ENCODE data around the gene TGM2.

The TGM2 gene

DNA sequence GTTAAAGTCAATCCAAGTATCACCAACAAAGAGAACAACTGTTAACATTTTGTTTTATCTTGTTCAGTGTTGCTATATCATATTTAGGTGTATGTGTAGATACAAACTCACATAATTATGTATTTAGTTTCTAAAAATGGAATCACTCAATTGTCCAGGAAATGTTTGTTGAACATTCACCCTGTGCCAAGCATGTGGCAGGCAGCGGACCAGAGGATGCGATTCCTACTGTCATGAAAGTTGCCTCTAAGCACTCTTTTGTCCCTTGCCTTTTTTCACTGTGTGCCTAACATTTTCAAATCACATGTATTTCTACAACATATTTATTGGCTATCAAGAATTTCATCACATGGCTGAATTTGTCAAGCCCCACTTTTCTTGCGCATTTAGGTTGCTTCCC lies 16.9 kb upstream of the TGM2 start:
- ChIA-PET POLR2A (no interaction called here), CTCF (interaction anchor here (1.4 kb wide), 1 partner anchor 40 kb away, joined by 3 read pairs; no protein-coding TSS in a partner anchor)
- DNase-seq (ENCODE audit: low read depth, low spot score), result no peak
- TF ChIP-seq, protein P1, sequence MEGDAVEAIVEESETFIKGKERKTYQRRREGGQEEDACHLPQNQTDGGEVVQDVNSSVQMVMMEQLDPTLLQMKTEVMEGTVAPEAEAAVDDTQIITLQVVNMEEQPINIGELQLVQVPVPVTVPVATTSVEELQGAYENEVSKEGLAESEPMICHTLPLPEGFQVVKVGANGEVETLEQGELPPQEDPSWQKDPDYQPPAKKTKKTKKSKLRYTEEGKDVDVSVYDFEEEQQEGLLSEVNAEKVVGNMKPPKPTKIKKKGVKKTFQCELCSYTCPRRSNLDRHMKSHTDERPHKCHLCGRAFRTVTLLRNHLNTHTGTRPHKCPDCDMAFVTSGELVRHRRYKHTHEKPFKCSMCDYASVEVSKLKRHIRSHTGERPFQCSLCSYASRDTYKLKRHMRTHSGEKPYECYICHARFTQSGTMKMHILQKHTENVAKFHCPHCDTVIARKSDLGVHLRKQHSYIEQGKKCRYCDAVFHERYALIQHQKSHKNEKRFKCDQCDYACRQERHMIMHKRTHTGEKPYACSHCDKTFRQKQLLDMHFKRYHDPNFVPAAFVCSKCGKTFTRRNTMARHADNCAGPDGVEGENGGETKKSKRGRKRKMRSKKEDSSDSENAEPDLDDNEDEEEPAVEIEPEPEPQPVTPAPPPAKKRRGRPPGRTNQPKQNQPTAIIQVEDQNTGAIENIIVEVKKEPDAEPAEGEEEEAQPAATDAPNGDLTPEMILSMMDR (IDR thresholded peaks at IDR 0.05; ENCODE audit: insufficient read depth, low read length, missing control alignments), result no peak
- no peak overlapping the region for H3K4me3 ChIP-seq (ENCODE audit: low read depth, low read length)

DNA sequence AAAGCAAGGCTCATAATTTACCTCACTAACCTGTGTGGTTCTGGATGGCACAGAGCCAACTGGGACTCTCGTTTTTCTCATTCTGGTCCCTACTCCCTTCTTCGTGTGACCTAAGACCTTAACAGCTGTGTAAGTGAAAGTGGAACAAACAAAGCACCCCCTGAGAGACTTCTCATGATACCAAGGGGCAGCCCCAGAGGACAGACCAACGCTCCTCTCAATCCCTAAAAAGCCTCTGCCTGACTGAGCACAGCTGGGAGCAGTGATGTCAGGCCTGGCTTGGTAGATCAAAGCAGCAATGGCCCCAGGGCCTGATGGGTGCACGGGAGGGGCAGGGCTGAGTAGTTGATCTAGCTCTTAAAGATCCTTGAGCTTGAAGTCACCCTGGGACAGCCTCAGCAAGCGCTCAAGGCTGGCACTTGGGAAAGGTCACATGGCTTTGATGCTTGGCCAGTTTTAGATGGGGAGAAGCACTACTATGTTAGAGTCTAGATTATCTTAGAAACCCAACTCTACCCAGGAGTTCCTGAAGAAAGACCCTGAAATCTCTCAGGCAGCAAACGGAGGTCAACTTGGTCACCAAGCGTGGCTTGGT lies 16.2 kb upstream of the TGM2 start:
- TF ChIP-seq, protein P1 (IDR thresholded peaks at IDR 0.05; ENCODE audit: insufficient read depth, low read length, missing control alignments), result no peak
- ChIA-PET POLR2A (no interaction called here), CTCF (interaction anchor here (0.7 to 1.8 kb wide), 7 partner anchors 15 to 141 kb away, joined by 3 to 4 read pairs (median 3); no protein-coding TSS in a partner anchor)
- H3K4me3 ChIP-seq (ENCODE audit: low read depth, low read length), result no peak overlapping the region
- DNase-seq (ENCODE audit: low read depth, low spot score), result no peak

DNA sequence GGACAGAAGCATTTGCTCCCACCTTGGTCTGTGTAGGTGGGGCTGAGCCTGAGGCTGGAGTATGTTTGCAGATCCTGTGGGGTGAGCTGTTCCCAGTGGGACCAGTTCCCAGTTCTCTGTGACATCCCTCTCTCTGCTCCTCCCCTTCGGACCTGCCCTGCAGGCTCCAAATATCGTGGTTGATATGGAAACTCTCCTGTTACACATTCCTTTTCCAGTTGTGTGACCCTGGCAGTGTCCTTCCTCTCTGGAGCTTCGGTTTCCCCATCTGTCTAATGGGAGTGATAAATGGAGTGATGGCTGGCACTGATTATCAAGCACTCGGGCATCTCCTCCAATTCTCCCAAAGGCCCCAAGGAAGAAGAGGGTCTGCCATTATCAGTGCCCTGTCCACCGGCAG lies 15.7 kb upstream of the TGM2 start:
- TF ChIP-seq, protein P1 (IDR thresholded peaks at IDR 0.05; ENCODE audit: insufficient read depth, low read length, missing control alignments), result no peak
- ChIA-PET POLR2A (no interaction called here), CTCF (interaction anchor here (0.7 to 1.8 kb wide), 6 partner anchors 15 to 141 kb away, joined by 3 to 4 read pairs (median 3); no protein-coding TSS in a partner anchor)
- no peak for DNase-seq (ENCODE audit: low read depth, low spot score)
- H3K4me3 ChIP-seq (ENCODE audit: low read depth, low read length), result no peak overlapping the region

DNA sequence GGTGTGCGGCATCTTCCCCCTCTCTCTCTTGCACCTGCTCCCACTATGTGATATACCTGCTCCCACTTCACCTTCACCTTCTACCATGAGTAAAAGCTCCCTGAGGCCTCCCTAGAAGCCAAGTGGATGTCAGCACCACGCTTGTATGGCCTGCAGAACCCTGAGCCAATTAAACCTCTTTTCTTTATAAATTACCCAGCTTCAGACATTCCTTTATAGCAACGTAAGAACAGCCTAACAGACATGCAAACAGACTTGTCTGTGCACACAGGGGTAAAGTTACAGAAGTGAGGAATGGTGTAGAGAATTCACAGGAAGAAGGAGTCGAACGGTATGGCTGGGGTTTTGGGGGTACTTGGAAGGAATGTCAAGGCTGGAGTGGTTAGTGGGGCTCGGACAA lies 14.8 kb upstream of the TGM2 start:
- H3K4me3 ChIP-seq (ENCODE audit: low read depth, low read length), result no peak overlapping the region
- no peak for DNase-seq (ENCODE audit: low read depth, low spot score)
- POLR2A ChIA-PET, result no interaction called here
- TF ChIP-seq, protein P1 (IDR thresholded peaks at IDR 0.05; ENCODE audit: insufficient read depth, low read length, missing control alignments), result no peak
- CTCF ChIA-PET, result interaction anchor here (1.0 to 1.8 kb wide), 2 partner anchors 9 to 14 kb away, joined by 3 to 4 read pairs; no protein-coding TSS in a partner anchor

DNA sequence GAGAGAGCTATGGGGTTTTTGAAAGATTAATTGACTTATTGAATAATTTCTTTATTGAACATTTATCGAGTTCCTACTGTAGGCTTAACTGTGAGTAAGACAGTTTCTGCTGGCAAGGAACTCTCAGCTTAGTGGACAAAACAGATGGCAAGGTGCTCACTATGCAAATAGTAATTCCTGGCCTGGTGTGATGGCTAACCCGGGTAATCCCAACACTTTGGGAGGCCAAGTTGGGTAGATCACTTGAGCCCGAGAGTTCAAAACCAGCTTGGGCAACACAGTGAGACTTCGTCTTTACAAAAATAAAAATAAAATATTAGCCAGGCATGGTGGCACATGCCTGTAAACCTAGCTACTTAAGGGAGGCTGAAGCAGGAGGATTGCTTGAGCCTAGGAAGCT lies 13.5 kb upstream of the TGM2 start:
- no peak for DNase-seq (ENCODE audit: low read depth, low spot score)
- ChIA-PET CTCF (interaction anchor here (0.9 to 2.0 kb wide), 3 partner anchors 12 to 121 kb away, joined by 3 to 7 read pairs (median 3); no protein-coding TSS in a partner anchor), POLR2A (no interaction called here)
- TF ChIP-seq, protein P1 (IDR thresholded peaks at IDR 0.05; ENCODE audit: insufficient read depth, low read length, missing control alignments), result no peak
- H3K4me3 ChIP-seq (ENCODE audit: low read depth, low read length), result no peak overlapping the region

DNA sequence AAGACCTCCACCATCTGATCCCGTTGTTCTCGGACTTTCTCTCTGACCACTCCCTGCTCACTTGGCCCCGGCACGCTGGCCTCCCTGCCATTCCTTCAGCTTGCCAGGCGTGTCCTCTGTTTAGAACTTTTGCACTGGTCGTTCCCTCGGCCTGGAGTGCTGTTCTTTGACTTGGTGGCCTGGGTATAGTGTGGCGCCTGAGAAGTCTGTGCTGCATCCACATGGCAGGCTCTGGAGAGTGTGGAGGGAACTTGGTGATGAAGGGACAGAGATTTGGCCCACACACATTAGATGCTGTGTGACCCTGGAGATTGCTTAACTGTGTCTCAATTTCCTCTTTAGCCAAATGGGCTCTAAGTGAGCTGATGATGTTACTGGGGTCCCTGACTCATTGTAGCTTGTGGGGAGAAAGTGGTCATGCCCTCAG lies 13.0 kb upstream of the TGM2 start:
- TF ChIP-seq, protein P1 (IDR thresholded peaks at IDR 0.05; ENCODE audit: insufficient read depth, low read length, missing control alignments), result no peak
- no peak for DNase-seq (ENCODE audit: low read depth, low spot score)
- ChIA-PET POLR2A (no interaction called here), CTCF (interaction anchor here (0.9 to 2.0 kb wide), 4 partner anchors 12 to 120 kb away, joined by 3 to 7 read pairs (median 3); partner anchors contain the start of gene TGM2)
- no peak overlapping the region for H3K4me3 ChIP-seq (ENCODE audit: low read depth, low read length)
